K562 (cell line): ENCODE measurements around the gene OR4D9. TPM values are rescaled to one million over a fixed set of nuclear protein-coding genes. Genes with fewer than 3 reads are reported as not detected.
A peak's percentile ranks its signal among the peaks of the same experiment; 100 is the strongest.

Experiments
- ATF6 ChIP-seq: sonication (generic); formaldehyde crosslinking; IDR thresholded peaks from 2 replicates; pipeline ENCODE4 v1.4.0; 2020; ENCODE audit warnings: mild to moderate bottlenecking, missing genetic modification reagents
- ATF7 ChIP-seq: fragments of 450-650 bp; IDR thresholded peaks from 2 replicates; pipeline ENCODE4 v1.7.1; 2014; ENCODE audit warnings: mild to moderate bottlenecking, moderate library complexity
- ETS2 ChIP-seq: IDR thresholded peaks from 2 replicates; pipeline ENCODE4 v1.6.1; 2016; ENCODE audit warnings: borderline replicate concordance, missing genetic modification characterization, mild to moderate bottlenecking, moderate library complexity, missing compliant biosample characterization; ENCODE audit not compliant: poor library complexity, severe bottlenecking
- GATAD2B ChIP-seq: fragments of 450-650 bp; IDR thresholded peaks from 2 replicates; pipeline ENCODE4 v1.6.1; 2017; ENCODE audit warnings: mild to moderate bottlenecking, borderline replicate concordance
- GMEB1 ChIP-seq: fragments of 250-450 bp; sonication (Bioruptor Pico); IDR thresholded peaks from 2 replicates; pipeline ENCODE4 v1.4.0; 2020; ENCODE audit warnings: mild to moderate bottlenecking
- HDGF ChIP-seq: fragments of 450-650 bp; IDR thresholded peaks from 2 replicates; pipeline ENCODE4 v1.6.1; 2016
- IRF2 ChIP-seq: sonication (generic); formaldehyde crosslinking; IDR thresholded peaks from 2 replicates; pipeline ENCODE4 v1.8.1; 2022; ENCODE audit warnings: mild to moderate bottlenecking, missing genetic modification reagents
- MTA2 ChIP-seq: fragments of 450-650 bp; IDR thresholded peaks from 2 replicates; pipeline ENCODE4 v1.6.1; 2016; ENCODE audit warnings: low read depth
- POLR2A ChIP-seq: fragments of 450-650 bp; conservative IDR thresholded peaks from 2 replicates; pipeline ENCODE4 v1.6.1; 2016
- RBM34 ChIP-seq: fragments of 200-400 bp; formaldehyde crosslinking; IDR thresholded peaks from 2 replicates; pipeline ENCODE4 v1.6.1; 2018; ENCODE audit warnings: low read length, borderline replicate concordance; ENCODE audit not compliant: insufficient read depth
- SMAD1 ChIP-seq: fragments of 150-350 bp; IDR thresholded peaks from 2 replicates; pipeline ENCODE4 v1.6.1; 2014; ENCODE audit warnings: low read length, low read depth; ENCODE audit not compliant: partially characterized antibody
- TEAD4 ChIP-seq, 2 experiments: sonication (generic) in 1 of 2; formaldehyde crosslinking in 1 of 2; IDR thresholded peaks; 2 replicates each; pipeline versions ENCODE4 v1.6.1 to v1.8.0; 2012 to 2022; ENCODE audit warnings: borderline replicate concordance in 1 of 2, inconsistent platforms in 1 of 2, low read length in 1 of 2, mild to moderate bottlenecking in 1 of 2, missing genetic modification reagents in 1 of 2
- U2AF2 ChIP-seq: fragments of 200-400 bp; formaldehyde crosslinking; optimal IDR thresholded peaks from 2 replicates; pipeline ENCODE3; 2017; ENCODE audit warnings: low read depth, mild to moderate bottlenecking, low read length
- ZBTB1 ChIP-seq: sonication (generic); formaldehyde crosslinking; IDR thresholded peaks from 2 replicates; pipeline ENCODE4 v1.8.1; 2023; ENCODE audit warnings: missing genetic modification reagents, low read depth, mild to moderate bottlenecking, borderline replicate concordance
- polyA plus RNA-seq, 8 experiments: library from polyadenylated mRNA; depleted of rRNA in 4 of 8; stranded (reverse) in 5 of 8; unstranded in 3 of 8; fragments of >200 nt; fragmentation: Nextera tagmentation in 2 of 8; fragmentation: Illumina TruSeq in 1 of 8; extraction: Ambion mirVana in 2 of 8; extraction: Trizol in 1 of 8; gene quantifications; 2 replicates each; pipeline versions ENCODE4 v1.2.1 to v1.2.3, GENCODE V29; 2011 to 2014; ENCODE audit warnings: inconsistent platforms in 1 of 8, missing spikeins in 1 of 8
- total RNA-seq, 7 experiments: library from RNA; depleted of rRNA in 6 of 7; stranded (reverse); fragments of >200 nt in 6 of 7; fragmentation: Illumina TruSeq in 2 of 7; extraction: Trizol in 2 of 7; gene quantifications; 2 replicates each; pipeline versions ENCODE4 v1.2.1 to v1.2.3, GENCODE V29; 2011 to 2021; ENCODE audit warnings: low replicate concordance in 1 of 7

The OR4D9 gene
- total and polyA plus RNA-seq, 9 of the 15 experiments (the other 6 are each of a cell fraction or from before 2014, with no cell fraction given) = not detected

- TF ChIP-seq IRF2 (CRISPR knock-in tag) = no peak
- no peak for TF ChIP-seq GMEB1 (CRISPR knock-in tag)
- peak; percentile 78 for TF ChIP-seq TEAD4 (IDR thresholded peaks at IDR 0.05; ENCODE audit: low read length)
- no peak for TF ChIP-seq TEAD4 (CRISPR knock-in tag; IDR thresholded peaks at IDR 0.05; ENCODE audit: borderline replicate concordance)
- no peak for TF ChIP-seq MTA2
- TF ChIP-seq SMAD1 = no peak
- no peak for TF ChIP-seq ZBTB1 (CRISPR knock-in tag)
- TF ChIP-seq POLR2A = peak; percentile 88
- TF ChIP-seq ETS2 (tag) = no peak
- TF ChIP-seq U2AF2 = no peak
- no peak for TF ChIP-seq GATAD2B
- TF ChIP-seq ATF7 = peak; percentile 46; the same call in 1 of the 2 replicates
- TF ChIP-seq RBM34 = no peak
- TF ChIP-seq HDGF = no peak
- no peak for TF ChIP-seq ATF6 (CRISPR knock-in tag)
- TF ChIP-seq, all 486 proteins: peak for 116
Observed at GRCh38 chr11:59560290-59560701, 49.0 kb downstream of the OR4D9 start (continued).
